Sigmoid colon (tissue), 7 donors: ENCODE results near the gene LYPD6B. TPM values are rescaled to one million over a fixed set of nuclear protein-coding genes. Genes with fewer than 3 reads are reported as not detected.

Source experiments
- DNase-seq: peaks from one replicate; pipeline ENCODE4 v3.0.0-alpha.2; 2019
- H3K27ac ChIP-seq, 4 donors: fragments of 200-600 bp; sonication (generic); one replicate each; pipeline ENCODE4 v1.5.1; 2016 to 2019; ENCODE audit warnings: mild to moderate bottlenecking in 1 of 4
- H3K27me3 ChIP-seq, 3 donors: fragments of 200-600 bp; sonication (generic); one replicate each; pipeline ENCODE4 v1.5.1; 2019; ENCODE audit warnings: mild to moderate bottlenecking in 1 of 3
- H3K36me3 ChIP-seq, 4 donors: fragments of 200-600 bp; sonication (generic); one replicate each; pipeline ENCODE4 v1.5.1; 2016 to 2019
- H3K4me1 ChIP-seq, 4 donors: fragments of 200-600 bp; sonication (generic); one replicate each; pipeline ENCODE4 v1.5.1; 2017 to 2019
- H3K4me3 ChIP-seq, 4 donors: fragments of 200-600 bp; sonication (generic); one replicate each; pipeline ENCODE4 v1.5.1; 2017 to 2019; ENCODE audit warnings: mild to moderate bottlenecking in 2 of 4, moderate library complexity in 1 of 4
- H3K9me3 ChIP-seq, 4 donors: fragments of 200-600 bp in 3 of 4; sonication (generic) in 3 of 4; one replicate each; pipeline versions ENCODE4 v1.5.1 to v1.6.1; 2013 to 2019
- EP300 ChIP-seq, 4 donors: sonication (generic); formaldehyde crosslinking; IDR thresholded peaks; one replicate each; pipeline ENCODE4 v1.6.1; 2017; ENCODE audit warnings: antibody characterized with exemption in 4 of 4
- POLR2A ChIP-seq, 2 donors: fragments of 450-650 bp; IDR thresholded peaks; one replicate each; pipeline ENCODE4 v1.6.1; 2016; ENCODE audit warnings: antibody characterized with exemption in 2 of 2, mild to moderate bottlenecking in 2 of 2, moderate library complexity in 2 of 2
- POLR2AphosphoS5 ChIP-seq, 4 donors: sonication (generic); formaldehyde crosslinking; IDR thresholded peaks; one replicate each; pipeline ENCODE4 v1.6.1; 2017; ENCODE audit warnings: antibody characterized with exemption in 4 of 4
- WGBS, 2 donors: extraction: QIAGEN DNeasy Blood & Tissue Kit; methylation state at CpG; one replicate each; pipeline ENCODE4 v1.1.7; 2013; 5-methylcytosine and 5-hydroxymethylcytosine counted together
- intact Hi-C: fragments of 100-400 bp; cut with DNase I; formaldehyde crosslinking; loops from one replicate; pipeline ENCODE4 v1.15.1; 2023
- polyA plus RNA-seq, 3 donors: library from polyadenylated mRNA; stranded (reverse); fragments of 200-250 nt; gene quantifications; one replicate each; pipeline ENCODE4 v1.2.3, GENCODE V29; 2013
- total RNA-seq, 4 donors: library from RNA; depleted of rRNA; stranded (reverse); fragments of >200 nt; gene quantifications; one replicate each; pipeline ENCODE4 v1.1.0, GENCODE V29; 2016
- TF ChIP-seq, protein P1 (sequence below), 4 experiments: fragments of 450-650 bp in 3 of 4; fragments of 200-600 bp in 1 of 4; IDR thresholded peaks; one replicate each; pipeline ENCODE4 v1.5.1; 2016 to 2019; ENCODE audit warnings: antibody characterized with exemption in 4 of 4, mild to moderate bottlenecking in 3 of 4, moderate library complexity in 2 of 4
- donor health status: healthy with polysubstance abuse.
- donor health status: Bipolar disorder and iron deficiency.
- donor health status: healthy.

LYPD6B gene
- total and polyA plus RNA-seq, 7 donors: 0.66 to 2.1 (median 1.5) TPM; not detected in 3

DNA sequence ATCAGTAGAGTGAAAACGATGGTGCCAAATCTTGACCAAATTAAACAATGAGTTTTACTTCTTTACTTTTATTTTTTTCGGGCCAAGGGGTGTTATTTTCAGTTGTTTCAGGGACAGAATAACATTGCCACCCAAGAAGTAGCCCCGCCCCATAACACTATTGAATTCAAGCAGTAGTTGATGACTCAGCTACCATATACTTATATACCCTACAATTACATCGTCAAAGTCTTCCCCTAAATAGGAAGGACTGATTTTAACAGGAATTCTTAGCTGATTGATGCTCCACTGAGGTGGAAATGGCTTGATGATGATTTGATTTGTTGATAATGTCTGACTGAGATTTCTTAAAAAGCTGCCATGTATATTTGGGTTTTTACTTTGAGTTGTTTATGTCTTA lies 24.7 kb downstream of the LYPD6B start:
- H3K27me3 ChIP-seq: no peaks in the 10 kb centered on the region
- WGBS, 2 donors: 22 to 61% methylated on average over 4 of the region's 4 CpGs
- H3K36me3 ChIP-seq: no peaks in the 10 kb centered on the region
- TF ChIP-seq POLR2AphosphoS5 (IDR thresholded peaks at IDR 0.05): no peak
- no peak for TF ChIP-seq EP300 (IDR thresholded peaks at IDR 0.05)
- TF ChIP-seq POLR2A (IDR thresholded peaks at IDR 0.05): no peak
- TF ChIP-seq, protein P1, sequence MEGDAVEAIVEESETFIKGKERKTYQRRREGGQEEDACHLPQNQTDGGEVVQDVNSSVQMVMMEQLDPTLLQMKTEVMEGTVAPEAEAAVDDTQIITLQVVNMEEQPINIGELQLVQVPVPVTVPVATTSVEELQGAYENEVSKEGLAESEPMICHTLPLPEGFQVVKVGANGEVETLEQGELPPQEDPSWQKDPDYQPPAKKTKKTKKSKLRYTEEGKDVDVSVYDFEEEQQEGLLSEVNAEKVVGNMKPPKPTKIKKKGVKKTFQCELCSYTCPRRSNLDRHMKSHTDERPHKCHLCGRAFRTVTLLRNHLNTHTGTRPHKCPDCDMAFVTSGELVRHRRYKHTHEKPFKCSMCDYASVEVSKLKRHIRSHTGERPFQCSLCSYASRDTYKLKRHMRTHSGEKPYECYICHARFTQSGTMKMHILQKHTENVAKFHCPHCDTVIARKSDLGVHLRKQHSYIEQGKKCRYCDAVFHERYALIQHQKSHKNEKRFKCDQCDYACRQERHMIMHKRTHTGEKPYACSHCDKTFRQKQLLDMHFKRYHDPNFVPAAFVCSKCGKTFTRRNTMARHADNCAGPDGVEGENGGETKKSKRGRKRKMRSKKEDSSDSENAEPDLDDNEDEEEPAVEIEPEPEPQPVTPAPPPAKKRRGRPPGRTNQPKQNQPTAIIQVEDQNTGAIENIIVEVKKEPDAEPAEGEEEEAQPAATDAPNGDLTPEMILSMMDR (IDR thresholded peaks at IDR 0.05): no peak
- no peak overlapping the region for H3K4me3 ChIP-seq
- H3K27ac ChIP-seq: no peak overlapping the region
- H3K4me1 ChIP-seq: peaks cover 0 to 13% (median 10%) of the 10 kb centered on the region in 4 donors
- intact Hi-C loops: no loop called here
- no peaks in the 10 kb centered on the region for H3K9me3 ChIP-seq
- no peak for DNase-seq

- 11 to 57% methylated on average over 3 of the region's 3 CpGs for WGBS, 2 donors
- peak overlapping the region in 1 of 4 donors; percentile 8 for H3K27ac ChIP-seq
- no peak overlapping the region for H3K4me3 ChIP-seq
- H3K9me3 ChIP-seq: no peaks in the 10 kb centered on the region
- intact Hi-C loops: no loop called here
- TF ChIP-seq POLR2A (IDR thresholded peaks at IDR 0.05) (no peak), POLR2AphosphoS5 (IDR thresholded peaks at IDR 0.05) (no peak)
- TF ChIP-seq, protein P1 (IDR thresholded peaks at IDR 0.05): no peak
- H3K4me1 ChIP-seq: peaks cover 0 to 15% (median 11%) of the 10 kb centered on the region in 4 donors
- no peaks in the 10 kb centered on the region for H3K27me3 ChIP-seq
- no peak for DNase-seq
- H3K36me3 ChIP-seq: no peaks in the 10 kb centered on the region
Observed at GRCh38 chr2:149064365-149064841, 25.9 kb downstream of the LYPD6B start.

DNA sequence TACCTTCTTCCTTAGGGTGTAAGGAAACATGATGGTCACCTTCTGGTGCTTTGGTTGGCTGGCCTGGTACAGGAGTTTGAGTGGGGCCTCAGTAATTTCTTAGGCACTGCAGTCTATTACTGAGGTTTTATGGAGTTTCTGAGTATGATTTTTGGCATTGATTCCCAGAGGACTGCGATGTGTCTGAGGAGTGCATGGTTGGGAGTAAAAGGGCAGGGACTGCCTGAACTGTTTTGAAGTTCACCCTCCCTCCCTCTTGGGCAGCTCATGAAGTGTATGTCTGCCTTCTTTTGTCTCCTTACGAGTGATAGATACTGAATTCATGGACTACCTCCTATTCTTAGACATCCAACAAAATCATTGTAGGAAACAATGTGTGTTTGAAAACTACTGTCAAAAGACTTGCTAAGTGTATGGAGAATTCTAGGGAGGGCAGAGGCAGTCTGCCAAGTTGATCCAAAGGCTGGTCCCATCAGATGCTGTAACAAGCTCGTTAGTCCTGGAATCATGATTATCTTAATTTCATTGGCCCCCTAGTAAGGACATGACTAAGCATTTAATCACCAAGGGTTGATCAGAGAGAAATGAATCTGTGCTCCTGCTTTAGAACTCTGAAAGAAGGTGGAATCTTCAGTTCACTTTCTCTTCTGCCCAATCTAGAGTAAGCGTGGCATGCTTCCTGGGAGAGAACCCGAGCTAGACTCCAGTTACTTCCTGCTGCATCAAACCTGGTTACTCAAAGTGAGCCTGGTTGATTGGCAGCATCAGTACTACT lies 26.5 kb downstream of the LYPD6B start:
- Histone ChIP-seq H3K36me3 (no peaks in the 10 kb centered on the region), H3K27ac (peak overlapping the region in 1 of 4 donors; percentile 8), H3K4me1 (peaks cover 0 to 22% (median 14%) of the 10 kb centered on the region in 4 donors), H3K4me3 (no peak overlapping the region), H3K9me3 (no peaks in the 10 kb centered on the region), H3K27me3 (no peaks in the 10 kb centered on the region)
- WGBS, 2 donors: 50 to 71% methylated on average over 5 of the region's 5 CpGs
- TF ChIP-seq POLR2A (IDR thresholded peaks at IDR 0.05) (no peak), EP300 (IDR thresholded peaks at IDR 0.05) (no peak), POLR2AphosphoS5 (IDR thresholded peaks at IDR 0.05) (no peak)
- TF ChIP-seq, protein P1 (IDR thresholded peaks at IDR 0.05): no peak
- DNase-seq: no peak
- intact Hi-C loops: no loop called here

DNA sequence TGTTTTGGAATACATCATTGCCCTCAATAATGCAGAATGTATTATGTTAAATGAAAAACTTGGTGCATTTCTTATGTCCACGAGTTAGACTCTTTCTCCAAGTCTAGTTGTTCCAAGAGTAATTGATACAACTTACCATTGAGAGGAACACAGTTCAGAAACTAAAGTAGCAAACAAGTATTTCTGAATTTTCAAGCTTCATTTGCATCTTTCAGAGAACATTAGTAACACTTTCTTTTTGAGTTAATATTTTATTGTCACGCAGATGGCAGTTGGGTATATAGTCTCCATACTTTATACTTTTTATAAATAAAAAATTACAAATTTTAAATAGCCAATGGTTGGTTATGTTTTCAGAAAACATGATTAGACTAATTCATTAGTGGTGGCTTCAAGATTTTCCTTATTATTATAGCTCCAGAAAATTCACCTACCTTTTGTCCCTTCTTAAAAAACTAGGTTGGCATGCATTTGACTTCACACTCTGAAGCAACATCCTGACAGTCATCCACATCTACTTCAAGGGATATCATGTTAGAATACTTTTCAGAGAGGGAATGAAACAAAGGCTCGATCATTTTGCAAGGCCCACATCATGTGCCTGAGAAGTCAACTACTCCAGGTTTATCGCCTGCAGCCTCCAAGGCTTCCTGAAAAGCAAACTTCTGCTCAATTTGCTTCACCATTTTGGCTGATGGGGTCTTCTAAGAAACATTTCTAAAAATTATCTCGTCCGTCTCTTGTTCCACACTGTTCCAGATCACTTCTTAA lies 29.9 kb downstream of the LYPD6B start:
- TF ChIP-seq POLR2A (IDR thresholded peaks at IDR 0.05) (no peak), POLR2AphosphoS5 (IDR thresholded peaks at IDR 0.05) (no peak), EP300 (IDR thresholded peaks at IDR 0.05) (no peak)
- TF ChIP-seq, protein P1 (IDR thresholded peaks at IDR 0.05): no peak
- DNase-seq: no peak
- Histone ChIP-seq H3K9me3 (no peaks in the 10 kb centered on the region), H3K27me3 (no peaks in the 10 kb centered on the region), H3K4me1 (peaks cover 0 to 23% (median 14%) of the 10 kb centered on the region in 4 donors), H3K4me3 (no peak overlapping the region), H3K36me3 (no peaks in the 10 kb centered on the region), H3K27ac (no peak overlapping the region)
- intact Hi-C loops: no loop called here
- WGBS, 2 donors: 90 to 93% methylated on average over 6 of the region's 6 CpGs
